OCI-M2 (cell line): ENCODE data around the gene PROCA1.
"Not testable (repeated sequence)": the region's sequence is repeated elsewhere in the genome, so short reads cannot be mapped to it uniquely, and the experiment has no call there.

Experiments
- DNase-seq: peaks from one replicate; lab custom pipeline; 2025; ENCODE audit not compliant: unreplicated experiment; lab: John Stamatoyannopoulos, UW

Gene PROCA1

DNA sequence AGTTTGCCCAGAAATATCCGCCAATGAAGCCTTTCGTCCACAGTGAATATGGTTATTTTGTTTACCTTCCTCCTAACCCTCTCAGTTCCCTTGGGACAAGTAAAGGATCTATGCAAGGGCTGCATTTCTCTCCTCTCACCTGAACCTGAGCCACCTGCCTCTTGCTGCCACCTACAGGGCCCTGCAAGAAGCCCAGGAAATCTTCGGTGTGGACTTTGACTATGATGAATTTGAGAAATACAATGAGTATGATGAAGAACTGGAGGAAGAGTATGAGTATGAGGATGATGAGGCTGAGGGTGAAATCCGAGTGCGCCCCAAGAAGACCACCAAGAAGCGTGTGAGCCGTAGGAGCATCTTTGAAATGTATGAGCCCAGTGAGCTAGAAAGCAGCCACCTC is 35.7 kb downstream of the PROCA1 start:
- no peak for DNase-seq

GRCh38 chr17:28675490-28675889 is 36.2 kb downstream of the PROCA1 start:
- no peak for DNase-seq

- no peak for DNase-seq
These were observed 41.8 kb downstream of the PROCA1 start for GRCh38 chr17:28669918-28670317.

DNA sequence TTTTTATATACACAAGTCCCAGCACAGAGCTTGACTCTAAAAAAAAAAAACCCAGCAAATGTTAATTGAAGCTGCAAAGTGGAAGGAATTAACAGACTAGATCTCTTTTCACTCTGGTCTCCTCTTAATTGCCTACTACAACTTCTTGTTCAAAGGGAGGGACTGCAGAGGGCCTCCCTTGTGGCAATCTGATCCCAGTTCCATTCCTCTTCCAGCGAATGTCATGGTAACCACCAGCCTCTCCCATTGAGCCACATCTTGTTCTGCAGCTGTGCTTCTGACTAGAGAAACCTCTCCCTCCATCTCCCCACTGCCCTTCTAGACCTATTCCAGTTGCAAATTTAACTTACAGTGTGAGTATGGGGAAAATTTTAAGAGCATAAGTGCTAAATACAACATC is 43.8 kb downstream of the PROCA1 start:
- DNase-seq, result no peak

GRCh38 chr17:28665994-28666393 is 45.7 kb downstream of the PROCA1 start:
- DNase-seq, result no peak

DNA sequence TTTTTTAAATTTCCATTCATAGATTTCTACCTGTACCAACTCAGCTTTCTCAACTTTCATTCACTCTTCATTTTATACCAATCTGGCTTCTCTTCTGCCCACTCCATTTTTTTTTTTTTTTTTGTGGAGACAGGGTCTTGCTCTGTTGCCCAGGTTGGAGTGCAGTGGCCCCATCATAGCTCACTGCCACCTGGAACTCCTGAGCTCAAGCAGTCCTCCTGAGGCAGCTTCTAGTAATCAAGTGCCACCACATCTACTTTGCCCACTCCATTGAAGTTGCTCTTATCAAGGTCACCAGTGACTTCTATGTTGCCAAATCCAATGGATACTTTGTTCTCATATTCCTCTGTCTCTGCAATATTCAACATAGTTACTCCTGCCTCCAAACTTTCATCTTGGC is 48.0 kb downstream of the PROCA1 start:
- DNase-seq, result no peak

GRCh38 chr17:28662527-28662829 is 49.2 kb downstream of the PROCA1 start:
- DNase-seq, result no peak

GRCh38 chr17:28661635-28662526 is 49.8 kb downstream of the PROCA1 start, which contains the start of the genes SDF2 and SUPT6H:
Gene SDF2 (minus strand): TSS chr17:28661906. CDS start chr17:28661876, 30 bp downstream.
Gene SUPT6H (plus strand): TSS chr17:28662205. CDS start chr17:28673402, 11,197 bp downstream.
- peak; percentile 62 for DNase-seq

DNA sequence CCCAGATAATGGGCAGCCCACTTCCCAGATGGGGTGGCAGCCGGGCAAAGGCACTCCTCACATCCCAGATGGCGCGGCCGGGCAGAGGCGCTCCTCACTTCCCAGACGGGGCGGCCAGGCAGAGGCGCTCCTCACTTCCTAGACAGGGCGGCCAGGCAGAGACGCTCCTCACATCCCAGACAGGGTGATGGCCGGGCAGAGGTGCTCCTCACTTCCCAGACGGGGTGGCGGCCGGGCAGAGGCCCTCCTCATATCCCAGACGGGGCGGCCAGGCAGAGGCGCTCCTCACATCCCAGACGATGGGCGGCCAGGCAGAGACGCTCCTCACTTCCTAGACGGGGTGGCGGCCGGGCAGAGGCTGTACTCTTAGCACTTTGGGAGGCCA is 52.2 kb downstream of the PROCA1 start:
- not testable (repeated sequence) for DNase-seq

GRCh38 chr17:28658766-28659496 is 52.8 kb downstream of the PROCA1 start:
- DNase-seq, result not testable (repeated sequence)

GRCh38 chr17:28658342-28658741 is 53.3 kb downstream of the PROCA1 start:
- DNase-seq, result not testable (repeated sequence)

DNA sequence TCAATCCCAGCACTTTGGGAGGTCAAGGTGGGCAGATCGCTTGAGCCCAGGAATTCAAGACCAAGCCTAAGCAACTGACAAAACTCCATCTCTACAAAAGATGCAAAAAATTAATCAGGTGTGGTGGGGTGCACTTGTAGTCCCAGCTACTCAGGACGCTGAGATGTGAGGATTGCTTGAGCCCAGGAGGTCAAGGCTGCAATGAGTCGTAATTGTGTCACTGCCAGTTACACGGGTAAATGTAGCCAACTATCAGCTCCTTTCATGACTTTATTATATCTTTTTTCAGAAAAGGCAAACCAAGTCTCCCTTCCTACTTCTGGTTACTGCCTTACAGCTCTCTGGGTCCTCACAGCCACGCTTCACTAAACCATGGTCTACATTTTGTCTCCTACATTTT is 53.9 kb downstream of the PROCA1 start:
- DNase-seq, result no peak

- DNase-seq, result no peak
These were observed 56.5 kb downstream of the PROCA1 start for GRCh38 chr17:28655160-28655559.
